Vagina (tissue), 2 donors: ENCODE results near the gene ALDH3B2. TPM values are rescaled to one million over a fixed set of nuclear protein-coding genes. Genes with fewer than 3 reads are reported as not detected.

Experiments used
- DNase-seq, 2 donors: peaks; one replicate each; pipeline ENCODE4 v3.0.0-alpha.2; 2017; ENCODE audit errors: extremely low spot score in 2 of 2
- H3K27ac ChIP-seq: fragments of 200-600 bp; sonication (generic); one replicate; pipeline ENCODE4 v1.5.1; 2019
- H3K27me3 ChIP-seq: fragments of 200-600 bp; sonication (generic); one replicate; pipeline ENCODE4 v1.5.1; 2019
- H3K36me3 ChIP-seq, 2 donors: fragments of 200-600 bp; sonication (generic); one replicate each; pipeline ENCODE4 v1.5.1; 2017 to 2019
- H3K4me1 ChIP-seq: fragments of 200-600 bp; sonication (generic); one replicate; pipeline ENCODE4 v1.5.1; 2019
- H3K4me3 ChIP-seq, 2 donors: fragments of 200-600 bp; sonication (generic); 1 replicate in 1 of 2; 2 replicates in 1 of 2; pipeline ENCODE4 v1.5.1; 2016 to 2019
- H3K9me3 ChIP-seq: fragments of 200-600 bp; sonication (generic); one replicate; pipeline ENCODE4 v1.5.1; 2019
- POLR2A ChIP-seq, 2 donors: fragments of 450-650 bp; IDR thresholded peaks; one replicate each; pipeline ENCODE4 v1.6.1; 2017; ENCODE audit warnings: antibody characterized with exemption in 2 of 2, mild to moderate bottlenecking in 2 of 2, moderate library complexity in 2 of 2
- POLR2AphosphoS5 ChIP-seq, 2 donors: sonication (generic); formaldehyde crosslinking; IDR thresholded peaks; one replicate each; pipeline ENCODE4 v1.9.0; 2017; ENCODE audit warnings: antibody characterized with exemption in 2 of 2, mild to moderate bottlenecking in 2 of 2, low read depth in 1 of 2; ENCODE audit not compliant: insufficient read depth in 1 of 2
- intact Hi-C: fragments of 100-400 bp; cut with DNase I; formaldehyde crosslinking; loops from one replicate; pipeline ENCODE4 v1.15.1; 2023
- total RNA-seq: library from RNA; depleted of rRNA; stranded (reverse); fragments of >200 nt; gene quantifications from one replicate; pipeline ENCODE4 v1.2.3, GENCODE V29; 2016
- TF ChIP-seq, protein P1 (sequence below), 3 experiments: fragments of 450-650 bp in 2 of 3; fragments of 200-600 bp in 1 of 3; sonication (generic) in 1 of 3; IDR thresholded peaks; one replicate each; pipeline ENCODE4 v1.5.1; 2017 to 2019; ENCODE audit warnings: antibody characterized with exemption in 3 of 3, mild to moderate bottlenecking in 2 of 3, moderate library complexity in 2 of 3

ALDH3B2 gene
- total RNA-seq, 1 donor from 2014 or later: 19.9 TPM

DNA sequence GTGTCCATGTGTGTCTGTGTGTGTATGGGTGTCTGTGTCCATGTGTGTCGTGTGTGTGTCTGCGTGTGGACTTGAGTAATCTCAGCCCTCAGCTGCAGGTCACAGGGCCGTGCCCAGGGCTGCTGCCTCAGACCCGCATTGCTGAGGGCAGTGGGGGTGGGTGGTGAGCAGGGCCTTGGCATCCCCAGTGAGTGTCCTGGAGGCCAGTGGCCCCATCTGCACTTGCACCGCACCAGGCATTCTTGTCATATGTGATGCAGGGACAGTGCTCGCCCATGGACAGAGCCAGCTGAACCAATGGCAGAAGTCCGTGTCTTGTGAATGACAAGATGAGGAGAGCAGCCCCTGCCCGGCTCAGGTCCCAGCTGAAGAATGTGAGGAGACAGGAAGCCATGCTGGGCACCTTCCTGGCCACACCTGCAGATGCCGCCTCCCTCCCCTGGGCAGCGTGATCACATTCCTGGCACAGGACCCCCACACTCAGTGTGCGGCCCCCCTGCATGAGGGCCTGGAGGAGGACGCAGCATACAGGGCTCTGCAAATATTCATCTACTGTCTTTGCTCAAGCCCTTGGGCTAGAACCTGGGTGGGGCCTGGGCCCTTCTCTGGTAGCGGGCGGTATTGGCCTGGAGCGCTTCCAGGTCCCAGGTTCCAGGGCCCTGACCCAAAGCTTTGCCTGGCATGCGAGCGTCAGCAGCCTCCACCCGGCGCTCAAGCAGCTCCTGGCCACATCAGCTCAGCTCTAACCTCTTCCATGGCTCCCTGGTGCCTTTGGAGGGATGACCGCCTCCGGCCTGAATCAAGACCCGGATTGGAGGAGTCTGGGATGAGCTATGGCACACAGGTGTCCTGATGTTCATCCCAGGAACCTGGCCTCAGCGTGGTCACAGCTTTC lies 3.9 kb downstream of the ALDH3B2 start:
- peak in 1 of 2 donors; percentile 69 for DNase-seq
- H3K9me3 ChIP-seq: no peaks in the 10 kb centered on the region
- H3K4me1 ChIP-seq: no peaks in the 10 kb centered on the region
- intact Hi-C loops: no loop called here
- H3K27ac ChIP-seq: no peak overlapping the region
- no peaks in the 10 kb centered on the region for H3K36me3 ChIP-seq
- no peaks in the 10 kb centered on the region for H3K27me3 ChIP-seq
- TF ChIP-seq POLR2A (IDR thresholded peaks at IDR 0.05) (no peak), POLR2AphosphoS5 (IDR thresholded peaks at IDR 0.05; ENCODE audit: insufficient read depth in 1 of 2, low read depth in 1 of 2) (no peak)
- TF ChIP-seq, protein P1, sequence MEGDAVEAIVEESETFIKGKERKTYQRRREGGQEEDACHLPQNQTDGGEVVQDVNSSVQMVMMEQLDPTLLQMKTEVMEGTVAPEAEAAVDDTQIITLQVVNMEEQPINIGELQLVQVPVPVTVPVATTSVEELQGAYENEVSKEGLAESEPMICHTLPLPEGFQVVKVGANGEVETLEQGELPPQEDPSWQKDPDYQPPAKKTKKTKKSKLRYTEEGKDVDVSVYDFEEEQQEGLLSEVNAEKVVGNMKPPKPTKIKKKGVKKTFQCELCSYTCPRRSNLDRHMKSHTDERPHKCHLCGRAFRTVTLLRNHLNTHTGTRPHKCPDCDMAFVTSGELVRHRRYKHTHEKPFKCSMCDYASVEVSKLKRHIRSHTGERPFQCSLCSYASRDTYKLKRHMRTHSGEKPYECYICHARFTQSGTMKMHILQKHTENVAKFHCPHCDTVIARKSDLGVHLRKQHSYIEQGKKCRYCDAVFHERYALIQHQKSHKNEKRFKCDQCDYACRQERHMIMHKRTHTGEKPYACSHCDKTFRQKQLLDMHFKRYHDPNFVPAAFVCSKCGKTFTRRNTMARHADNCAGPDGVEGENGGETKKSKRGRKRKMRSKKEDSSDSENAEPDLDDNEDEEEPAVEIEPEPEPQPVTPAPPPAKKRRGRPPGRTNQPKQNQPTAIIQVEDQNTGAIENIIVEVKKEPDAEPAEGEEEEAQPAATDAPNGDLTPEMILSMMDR (IDR thresholded peaks at IDR 0.05): no peak
- H3K4me3 ChIP-seq: no peak overlapping the region

DNA sequence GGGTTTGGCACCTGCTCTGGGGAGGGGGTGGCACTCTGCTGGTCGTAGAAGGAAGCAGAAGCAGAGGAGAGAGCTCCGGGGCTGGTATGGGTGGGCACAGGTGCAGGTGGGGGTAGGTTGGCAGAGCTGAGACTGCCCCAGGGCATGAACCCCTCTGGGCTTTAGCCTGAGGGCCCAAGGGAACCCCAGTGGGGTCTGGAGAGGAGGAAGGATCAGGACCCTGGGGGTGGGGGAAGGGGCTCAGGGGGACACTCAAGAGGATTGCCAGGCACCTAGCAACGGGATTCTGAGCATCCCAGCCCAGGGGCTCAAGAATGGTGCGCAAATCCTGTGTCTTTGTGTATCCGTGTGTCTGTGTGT lies 6.3 kb downstream of the ALDH3B2 start:
- no peaks in the 10 kb centered on the region for H3K9me3 ChIP-seq
- H3K36me3 ChIP-seq: no peaks in the 10 kb centered on the region
- no peaks in the 10 kb centered on the region for H3K27me3 ChIP-seq
- no peaks in the 10 kb centered on the region for H3K4me1 ChIP-seq
- no peak overlapping the region for H3K4me3 ChIP-seq
- H3K27ac ChIP-seq: no peak overlapping the region
- TF ChIP-seq, protein P1 (IDR thresholded peaks at IDR 0.05): no peak
- TF ChIP-seq POLR2A (IDR thresholded peaks at IDR 0.05): no peak
- no peak for TF ChIP-seq POLR2AphosphoS5 (IDR thresholded peaks at IDR 0.05; ENCODE audit: insufficient read depth in 1 of 2, low read depth in 1 of 2)
- DNase-seq: peak in 1 of 2 donors; percentile 71
- intact Hi-C loops: no loop called here

DNA sequence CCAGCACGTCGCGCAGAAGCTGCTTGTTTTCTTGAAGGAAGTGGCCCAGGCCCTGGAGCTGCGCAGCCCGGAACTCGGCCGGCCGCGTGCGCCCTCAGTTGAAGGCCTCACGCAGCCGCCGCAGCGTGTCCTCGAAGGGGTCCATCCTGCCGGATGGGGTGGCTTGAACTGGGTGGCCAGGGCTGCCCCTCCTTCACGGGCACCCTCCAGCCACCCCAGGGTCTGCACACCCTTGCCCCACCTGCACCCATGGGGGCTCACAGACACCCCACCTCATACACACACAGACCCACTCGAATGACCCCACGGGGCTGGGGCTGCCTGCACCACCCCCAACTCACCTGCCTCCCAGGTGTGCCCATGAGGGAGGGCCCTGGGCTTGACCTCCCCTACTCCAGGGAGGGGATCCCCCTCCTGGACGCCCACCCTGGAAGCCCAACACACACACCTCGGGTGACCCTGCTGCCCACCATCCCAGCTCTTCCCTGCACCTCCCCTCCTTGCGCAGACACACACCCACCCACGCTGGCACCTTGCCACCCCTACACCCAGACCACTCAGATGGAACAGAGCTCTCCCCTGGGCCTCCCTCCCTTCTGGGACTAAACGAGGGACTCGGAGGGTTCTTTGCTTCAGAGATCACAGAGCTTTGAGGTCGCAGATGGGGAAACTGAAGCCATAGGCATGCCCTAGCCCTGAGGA lies 6.8 kb downstream of the ALDH3B2 start:
- DNase-seq: peak in 1 of 2 donors; percentile 75
- H3K36me3 ChIP-seq: no peaks in the 10 kb centered on the region
- H3K27me3 ChIP-seq: no peaks in the 10 kb centered on the region
- intact Hi-C loops: no loop called here
- H3K27ac ChIP-seq: no peak overlapping the region
- no peaks in the 10 kb centered on the region for H3K4me1 ChIP-seq
- TF ChIP-seq POLR2AphosphoS5 (IDR thresholded peaks at IDR 0.05; ENCODE audit: insufficient read depth in 1 of 2, low read depth in 1 of 2) (no peak), POLR2A (IDR thresholded peaks at IDR 0.05) (no peak)
- TF ChIP-seq, protein P1 (IDR thresholded peaks at IDR 0.05): no peak
- no peak overlapping the region for H3K4me3 ChIP-seq
- H3K9me3 ChIP-seq: no peaks in the 10 kb centered on the region

- H3K27me3 ChIP-seq: no peaks in the 10 kb centered on the region
- no peak for DNase-seq
- H3K4me3 ChIP-seq: no peak overlapping the region
- TF ChIP-seq POLR2AphosphoS5 (IDR thresholded peaks at IDR 0.05; ENCODE audit: insufficient read depth in 1 of 2, low read depth in 1 of 2): no peak
- no peak for TF ChIP-seq POLR2A (IDR thresholded peaks at IDR 0.05)
- intact Hi-C loops: no loop called here
- no peaks in the 10 kb centered on the region for H3K9me3 ChIP-seq
- no peak overlapping the region for H3K27ac ChIP-seq
- H3K4me1 ChIP-seq: no peaks in the 10 kb centered on the region
- H3K36me3 ChIP-seq: no peaks in the 10 kb centered on the region
These were observed 7.5 kb downstream of the ALDH3B2 start for GRCh38 chr11:67666676-67667489.

GRCh38 chr11:67666303-67666645 lies 8.1 kb downstream of the ALDH3B2 start:
- peak in 1 of 2 donors; percentile 71 for DNase-seq
- Histone ChIP-seq H3K27ac (no peak overlapping the region), H3K4me3 (no peak overlapping the region), H3K27me3 (no peaks in the 10 kb centered on the region), H3K36me3 (no peaks in the 10 kb centered on the region), H3K4me1 (no peaks in the 10 kb centered on the region), H3K9me3 (no peaks in the 10 kb centered on the region)
- TF ChIP-seq, protein P1 (IDR thresholded peaks at IDR 0.05): no peak
- no peak for TF ChIP-seq POLR2AphosphoS5 (IDR thresholded peaks at IDR 0.05; ENCODE audit: insufficient read depth in 1 of 2, low read depth in 1 of 2)
- TF ChIP-seq POLR2A (IDR thresholded peaks at IDR 0.05): no peak
- intact Hi-C loops: no loop called here
